C4-2B (cell line): Measurements from ENCODE around the gene ACE.

Experiments
- ZFX ChIP-seq: fragments of 450-650 bp; IDR thresholded peaks from 2 replicates; pipeline ENCODE4 v1.6.1; 2017
- TF ChIP-seq, protein P1 (sequence below): fragments of 450-650 bp; conservative IDR thresholded peaks from 2 replicates; pipeline ENCODE4 v1.5.1; 2017; ENCODE audit warnings: mild to moderate bottlenecking

- TF ChIP-seq, protein P1, sequence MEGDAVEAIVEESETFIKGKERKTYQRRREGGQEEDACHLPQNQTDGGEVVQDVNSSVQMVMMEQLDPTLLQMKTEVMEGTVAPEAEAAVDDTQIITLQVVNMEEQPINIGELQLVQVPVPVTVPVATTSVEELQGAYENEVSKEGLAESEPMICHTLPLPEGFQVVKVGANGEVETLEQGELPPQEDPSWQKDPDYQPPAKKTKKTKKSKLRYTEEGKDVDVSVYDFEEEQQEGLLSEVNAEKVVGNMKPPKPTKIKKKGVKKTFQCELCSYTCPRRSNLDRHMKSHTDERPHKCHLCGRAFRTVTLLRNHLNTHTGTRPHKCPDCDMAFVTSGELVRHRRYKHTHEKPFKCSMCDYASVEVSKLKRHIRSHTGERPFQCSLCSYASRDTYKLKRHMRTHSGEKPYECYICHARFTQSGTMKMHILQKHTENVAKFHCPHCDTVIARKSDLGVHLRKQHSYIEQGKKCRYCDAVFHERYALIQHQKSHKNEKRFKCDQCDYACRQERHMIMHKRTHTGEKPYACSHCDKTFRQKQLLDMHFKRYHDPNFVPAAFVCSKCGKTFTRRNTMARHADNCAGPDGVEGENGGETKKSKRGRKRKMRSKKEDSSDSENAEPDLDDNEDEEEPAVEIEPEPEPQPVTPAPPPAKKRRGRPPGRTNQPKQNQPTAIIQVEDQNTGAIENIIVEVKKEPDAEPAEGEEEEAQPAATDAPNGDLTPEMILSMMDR, result no peak
- no peak for TF ChIP-seq ZFX
These were observed 34.5 kb downstream of the ACE start for GRCh38 chr17:63511331-63511730.
